ENCODE data around the gene RNF144B.

RNF144B gene

DNA sequence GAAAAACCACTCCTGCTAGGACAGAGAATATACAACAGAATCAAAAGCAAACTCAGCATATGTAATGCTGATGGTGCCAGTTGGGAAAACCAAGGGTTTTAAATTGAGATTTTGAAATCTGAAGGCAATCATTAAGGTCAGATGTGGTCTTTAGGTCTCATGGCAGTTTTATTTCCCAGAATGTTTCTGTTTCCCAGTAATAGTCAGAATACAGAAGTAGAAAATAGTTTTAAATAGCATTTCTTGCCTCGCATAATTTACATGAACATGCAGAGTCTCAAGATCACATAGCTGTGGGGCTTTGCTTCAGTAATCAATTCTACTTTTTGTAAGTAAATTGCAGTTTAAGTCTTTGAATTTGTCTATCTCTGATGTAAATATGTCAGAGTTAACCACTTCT is 58.1 kb downstream of the RNF144B start:
- DNase-seq (ENCODE audit: low read depth): no peak

GRCh38 chr6:18446771-18447170 is 59.6 kb downstream of the RNF144B start:
- no peak for DNase-seq (ENCODE audit: low read depth)

DNA sequence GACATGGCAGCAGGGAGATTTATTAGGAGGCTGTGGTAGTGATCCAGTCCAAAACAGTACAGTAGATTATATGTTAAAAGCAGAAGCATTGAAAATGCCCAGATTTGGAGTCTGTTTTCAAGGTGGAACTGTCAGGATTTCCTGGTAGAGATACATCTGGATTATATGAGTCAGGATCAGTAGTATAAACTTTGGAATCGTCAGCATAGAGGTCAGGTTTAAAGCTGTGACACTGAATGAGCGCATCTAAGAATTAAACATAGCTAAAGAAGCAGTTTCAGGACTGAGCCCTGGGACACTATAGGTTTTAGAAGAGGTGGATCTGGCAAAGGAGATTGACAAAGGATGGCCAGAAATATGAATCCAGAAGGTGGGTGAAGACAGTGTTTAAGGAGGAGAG is 60.4 kb downstream of the RNF144B start:
- no peak for DNase-seq (ENCODE audit: low read depth)

DNA sequence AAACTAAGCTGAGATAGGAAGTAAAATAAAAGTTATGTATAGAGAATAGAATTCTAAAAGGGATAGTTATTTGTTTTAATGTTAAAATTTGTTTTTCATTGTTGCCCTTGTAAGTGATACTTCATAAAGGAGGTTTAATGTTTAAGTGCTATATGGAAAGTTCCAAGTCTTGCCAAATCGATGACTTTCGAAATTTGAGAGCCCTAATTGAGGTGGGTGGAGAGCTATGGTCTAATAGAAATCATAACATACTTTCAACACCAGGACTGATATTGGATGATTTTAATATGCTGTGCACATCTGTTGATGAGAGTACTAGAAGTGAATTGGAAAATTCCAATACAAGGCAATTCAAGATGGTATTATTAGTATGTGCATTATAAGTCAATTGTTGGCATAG is 64.6 kb downstream of the RNF144B start:
- DNase-seq (ENCODE audit: low read depth): no peak

DNA sequence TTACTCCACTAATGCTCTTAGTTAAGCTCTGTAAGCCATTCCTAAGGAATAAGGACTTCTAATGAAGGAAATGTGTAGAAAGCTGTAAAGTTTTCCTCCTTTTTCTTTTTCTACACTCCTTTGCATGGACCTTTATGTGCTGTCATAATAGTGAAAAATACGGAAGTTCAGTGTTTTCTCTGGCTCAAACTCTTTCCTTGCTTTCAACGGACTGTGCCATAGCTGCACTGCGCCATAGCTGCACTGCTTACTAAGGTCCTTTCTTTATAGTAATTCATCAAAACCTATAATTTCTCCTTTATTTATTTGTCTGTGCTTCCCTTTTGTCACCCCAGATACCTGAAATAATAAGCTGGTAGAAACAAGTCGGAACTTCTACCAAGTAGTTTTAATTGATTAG is 67.3 kb downstream of the RNF144B start:
- DNase-seq (ENCODE audit: low read depth): no peak

DNA sequence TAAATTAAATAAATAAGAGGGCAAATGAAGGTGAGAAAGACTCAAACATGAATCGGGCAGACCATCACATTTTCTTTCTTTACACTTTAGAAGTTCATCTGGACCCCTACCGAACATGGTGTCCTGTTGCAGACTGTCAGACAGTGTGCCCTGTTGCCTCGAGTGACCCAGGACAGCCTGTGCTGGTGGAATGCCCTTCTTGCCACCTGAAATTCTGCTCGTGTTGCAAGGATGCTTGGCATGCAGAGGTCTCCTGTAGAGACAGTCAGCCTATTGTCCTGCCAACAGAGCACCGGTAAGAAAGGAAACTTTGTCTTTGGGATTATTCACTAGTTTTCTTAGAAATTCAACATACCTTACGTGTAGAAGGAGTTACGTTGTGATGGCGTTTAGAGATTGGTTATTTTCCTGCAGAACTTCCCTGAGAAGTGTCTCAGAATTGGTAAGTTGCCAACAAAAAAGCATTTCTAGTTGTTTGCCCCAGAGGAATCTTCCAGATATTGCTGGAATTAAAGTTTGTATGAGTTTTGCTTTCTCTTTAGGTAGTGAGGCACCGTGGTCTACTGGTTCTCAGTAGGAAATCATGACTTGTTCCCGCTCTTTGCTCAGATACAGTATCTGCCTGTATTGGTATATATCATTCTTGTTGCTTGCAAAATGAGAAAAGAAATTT is 70.1 kb downstream of the RNF144B start:
- DNase-seq (ENCODE audit: low read depth): no peak

DNA sequence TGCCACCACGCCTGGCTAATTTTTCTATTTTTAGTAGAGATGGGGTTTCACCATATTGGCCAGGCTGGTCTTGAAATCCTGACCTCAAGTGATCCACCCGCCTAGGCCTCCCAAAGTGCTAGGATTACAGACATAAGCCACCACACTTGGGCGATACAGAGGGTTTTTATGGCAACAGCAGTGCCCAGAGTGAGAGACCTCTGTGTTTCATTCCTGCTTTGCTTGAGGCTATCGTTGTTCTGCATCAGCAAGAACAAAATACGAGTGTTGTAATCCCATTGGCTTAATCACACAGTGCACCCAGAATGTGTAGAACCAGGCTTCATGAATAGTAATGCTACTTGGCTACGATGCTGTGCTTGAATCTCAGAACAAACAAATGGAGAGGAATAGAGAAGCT is 70.9 kb downstream of the RNF144B start:
- peak; percentile 14 for DNase-seq (ENCODE audit: low read depth)

- no peak for DNase-seq (ENCODE audit: low read depth)
Observed at GRCh38 chr6:18463429-18463828, 76.3 kb downstream of the RNF144B start.

GRCh38 chr6:18464176-18464575 is 77.0 kb downstream of the RNF144B start:
- DNase-seq (ENCODE audit: low read depth): no peak

- DNase-seq (ENCODE audit: low read depth): no peak
Observed at GRCh38 chr6:18465410-18466154, 78.4 kb downstream of the RNF144B start.

DNA sequence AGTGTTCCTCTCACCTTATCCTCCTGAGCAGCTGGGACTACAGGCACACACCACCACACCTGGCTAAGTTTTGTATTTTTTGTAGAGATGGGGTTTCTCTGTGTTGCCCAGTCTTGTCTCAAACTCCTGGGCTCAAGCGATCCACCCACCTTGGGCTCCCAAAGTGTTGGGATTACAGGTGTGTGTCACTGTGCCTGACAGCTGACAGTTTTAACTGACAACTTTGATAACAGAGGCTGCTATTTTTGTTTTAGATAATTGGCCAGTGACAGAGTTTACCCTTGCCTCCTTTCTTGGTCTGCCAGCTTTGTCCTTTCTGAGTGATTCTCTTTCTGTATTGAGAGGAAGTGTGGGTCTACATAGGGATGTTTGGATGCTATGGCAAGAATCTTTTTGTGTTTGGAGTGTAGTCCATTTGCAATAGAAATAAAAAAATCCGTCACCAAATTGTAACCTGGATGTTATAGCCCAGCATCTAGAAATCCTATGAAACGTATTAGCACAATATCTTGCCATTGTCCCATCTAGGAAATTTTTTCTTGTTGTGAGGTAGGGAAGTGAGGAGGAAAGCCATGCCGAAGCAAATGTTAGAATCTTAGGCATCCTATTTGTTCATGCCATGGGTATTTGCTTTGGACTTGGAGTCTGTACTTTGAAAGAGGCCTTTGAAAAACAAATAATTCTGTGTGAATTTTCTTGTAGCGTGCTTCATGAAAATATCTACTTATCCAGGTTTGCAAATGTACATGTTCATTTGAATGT is 80.8 kb downstream of the RNF144B start:
- no peak for DNase-seq (ENCODE audit: low read depth)

DNA sequence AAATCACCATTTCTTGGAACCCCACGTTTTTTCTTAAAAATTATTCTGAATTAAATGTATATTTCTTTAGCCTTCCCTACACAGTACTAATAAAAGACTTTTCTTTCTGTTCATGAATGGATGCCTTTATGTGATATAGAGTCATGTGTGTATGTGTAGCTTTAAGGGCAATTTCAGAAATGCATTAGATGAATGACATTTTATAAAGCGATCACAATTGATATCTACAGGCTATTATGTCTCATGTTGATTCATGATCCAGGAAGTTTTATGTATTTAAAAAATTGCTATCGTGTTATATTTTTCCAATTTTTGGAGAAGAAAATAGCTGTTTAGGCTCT is 81.3 kb downstream of the RNF144B start:
- DNase-seq (ENCODE audit: low read depth): no peak

DNA sequence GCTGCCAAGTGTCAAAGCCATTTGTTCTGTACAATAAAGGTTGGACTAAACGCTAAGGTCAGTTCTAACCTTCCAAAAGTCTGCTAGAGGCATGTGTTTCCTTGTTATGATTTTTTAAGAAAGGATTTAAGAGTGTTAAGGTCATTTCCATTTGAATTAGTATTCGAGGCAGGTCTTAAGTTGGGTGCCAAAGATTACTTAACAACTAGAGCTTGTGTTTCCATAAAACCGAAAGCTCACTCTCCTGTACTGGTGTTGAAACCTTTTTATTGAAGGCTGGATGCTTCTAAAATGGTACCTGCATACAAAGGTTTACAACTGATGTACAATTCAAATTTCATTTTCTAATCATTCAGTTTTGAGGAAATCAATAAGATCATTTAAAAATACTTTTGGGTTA is 82.4 kb downstream of the RNF144B start:
- DNase-seq (ENCODE audit: low read depth): no peak

DNA sequence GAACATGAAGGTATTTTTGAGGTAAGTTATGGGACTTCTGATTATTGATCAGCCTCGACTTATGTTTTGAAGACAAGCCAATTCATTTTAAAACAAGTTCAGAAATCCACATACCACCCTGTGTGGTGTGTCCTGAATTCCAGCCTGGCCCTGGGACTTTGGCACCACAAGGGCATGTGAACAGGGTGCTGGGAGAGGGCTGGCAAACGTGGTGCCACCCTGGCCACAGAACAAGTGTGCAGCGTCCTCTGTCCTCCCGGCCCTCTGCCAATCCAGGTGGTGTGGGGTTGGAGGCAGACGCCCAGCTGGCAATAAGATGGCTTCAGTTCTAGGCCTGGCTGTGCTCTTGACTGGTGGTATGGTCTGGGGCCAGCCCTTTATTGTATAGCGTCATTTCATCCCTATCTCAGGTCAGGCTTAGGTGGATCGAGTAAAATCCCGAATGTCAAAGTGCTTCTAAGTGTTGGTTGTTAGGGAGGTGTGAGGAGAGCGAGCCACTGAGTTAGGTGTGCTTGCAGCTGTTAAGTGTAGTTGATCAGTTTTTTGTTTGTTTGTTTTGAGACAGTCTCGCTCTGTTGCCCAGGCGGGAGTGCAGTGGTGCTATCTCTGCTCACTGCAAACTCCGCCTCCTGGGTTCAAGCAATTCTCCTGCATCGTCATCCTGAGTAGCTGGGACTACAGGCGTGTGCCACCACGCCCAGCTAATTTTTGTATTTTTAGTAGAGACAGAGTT is 84.2 kb downstream of the RNF144B start:
- DNase-seq (ENCODE audit: low read depth): no peak

GRCh38 chr6:18472941-18473340 is 85.8 kb downstream of the RNF144B start:
- no peak for DNase-seq (ENCODE audit: low read depth)

DNA sequence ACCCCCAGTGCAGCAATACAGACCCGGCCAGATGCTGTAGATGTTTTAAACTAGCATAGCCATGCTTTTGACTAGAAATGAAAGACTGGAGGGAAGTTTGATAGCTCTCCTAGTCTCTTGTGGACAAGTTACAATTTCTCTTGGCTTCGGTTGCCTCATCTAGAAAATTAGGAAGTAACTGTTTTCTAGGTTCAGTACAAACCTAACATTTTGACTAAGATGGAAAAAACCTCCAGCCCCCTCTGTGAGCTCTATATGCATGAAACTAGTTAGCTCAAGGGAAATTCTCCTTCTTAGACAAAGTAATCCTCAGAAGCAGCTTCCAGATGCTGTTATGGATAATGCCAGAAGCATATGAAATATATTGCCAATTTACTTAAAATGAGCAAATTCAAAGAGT is 86.6 kb downstream of the RNF144B start:
- no peak for DNase-seq (ENCODE audit: low read depth)

DNA sequence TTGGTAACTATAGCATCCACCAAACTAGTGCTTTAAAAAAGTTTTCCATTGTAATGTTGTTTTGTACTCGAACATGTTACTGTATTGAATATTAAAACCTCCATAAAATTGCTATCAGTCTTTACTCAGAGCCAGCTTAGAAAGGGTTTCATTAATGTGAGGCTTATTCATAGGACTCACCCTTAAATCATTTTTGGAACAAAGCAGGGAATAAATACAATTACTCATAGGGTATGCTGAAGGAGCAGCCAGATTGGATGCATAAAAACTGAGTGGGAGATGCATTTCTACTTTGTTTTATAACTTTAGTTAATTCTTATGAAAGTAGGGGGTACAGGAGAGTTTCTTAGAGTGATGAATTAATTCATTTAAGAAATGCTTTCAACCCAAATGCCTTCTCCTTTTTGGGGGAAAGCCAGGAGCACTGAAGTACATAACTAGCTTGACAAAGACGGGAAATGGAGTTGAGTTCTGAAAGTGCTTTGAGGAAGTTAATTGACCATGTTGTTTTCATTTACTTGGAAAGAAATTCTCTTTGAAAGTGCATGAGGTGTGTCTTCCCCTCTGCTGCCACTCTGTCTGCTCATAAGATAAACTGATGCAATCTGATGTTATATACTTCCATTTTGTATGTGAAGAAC is 90.3 kb downstream of the RNF144B start:
- DNase-seq (ENCODE audit: low read depth): no peak

DNA sequence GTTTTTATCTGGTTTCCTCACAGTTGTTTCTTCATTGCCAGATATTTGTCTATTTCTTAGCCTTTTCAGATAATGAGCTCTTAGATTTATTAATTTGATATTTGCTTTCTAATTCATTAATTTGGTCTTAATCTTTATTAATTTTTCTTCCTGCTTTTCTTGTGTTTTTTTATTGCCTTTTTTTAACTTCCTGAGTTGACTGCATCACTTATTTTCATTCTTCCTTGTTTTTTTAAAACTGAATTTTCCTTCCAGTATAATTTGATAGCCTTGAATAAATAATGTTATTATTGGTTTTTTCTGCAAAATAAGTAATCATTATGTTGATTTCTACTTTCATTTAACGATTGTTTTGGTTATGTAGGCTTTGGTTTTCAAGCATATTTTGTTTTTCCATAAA is 91.5 kb downstream of the RNF144B start:
- DNase-seq (ENCODE audit: low read depth): no peak

GRCh38 chr6:18481870-18482269 is 94.7 kb downstream of the RNF144B start:
- DNase-seq (ENCODE audit: low read depth): no peak

DNA sequence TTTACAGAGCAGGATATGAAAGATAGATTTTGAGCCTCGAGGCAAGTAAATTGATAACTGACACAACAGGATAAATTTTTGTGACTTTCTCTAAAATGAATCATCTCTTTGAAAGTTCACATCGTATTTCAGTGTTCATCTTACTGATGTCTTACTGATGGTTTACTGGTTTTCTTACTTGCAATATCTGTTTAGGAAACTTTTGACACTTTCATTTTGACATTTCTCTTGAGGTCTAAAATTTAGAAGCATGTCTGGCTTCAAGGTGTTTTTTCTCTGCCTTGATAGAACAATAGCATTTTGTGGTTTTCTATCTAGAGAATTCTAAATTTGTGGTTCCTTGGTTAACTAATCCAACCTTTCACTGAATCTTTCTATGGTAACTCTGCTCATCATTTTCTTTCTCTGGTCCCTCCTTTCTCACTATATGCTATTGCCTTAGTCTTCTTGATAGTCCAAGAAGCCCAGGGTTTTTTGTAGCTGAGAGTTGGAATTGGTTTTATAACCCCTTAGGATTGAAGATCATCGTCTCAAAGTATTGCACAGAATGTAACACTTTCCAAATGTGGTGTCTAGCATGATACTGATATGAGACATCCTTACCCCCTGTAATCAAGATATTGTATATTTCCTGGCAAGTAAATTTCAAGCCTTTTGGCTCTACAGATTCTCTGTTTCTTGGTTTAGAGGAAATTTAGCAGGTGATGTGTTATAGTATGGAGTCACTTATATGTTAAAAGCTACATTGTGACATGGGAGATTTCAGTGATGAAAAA is 98.7 kb downstream of the RNF144B start:
- no peak for DNase-seq (ENCODE audit: low read depth)

- no peak for DNase-seq (ENCODE audit: low read depth)
Observed at GRCh38 chr6:18488004-18488403, 100.9 kb downstream of the RNF144B start.

Data from fibroblast of the conjunctiva (primary cell).